Keratinocyte (primary cell): ENCODE results near the gene ANKRD61. TPM values are rescaled to one million over a fixed set of nuclear protein-coding genes. Genes with fewer than 3 reads are reported as not detected.

ENCODE experiments used
- DNase-seq: peaks from one replicate; pipeline ENCODE4 v3.0.0-alpha.2; 2011; ENCODE audit warnings: low read depth, missing footprints, low spot score
- FAIRE-seq: peaks from 2 replicates; lab custom pipeline; 2011; peaks lifted over from hg19 to GRCh38; lab: Jason Lieb, UNC
- H2AFZ ChIP-seq: 2 replicates; pipeline ENCODE4 v1.6.0; 2012; ENCODE audit warnings: low read length, control low read depth, inconsistent platforms; ENCODE audit not compliant: control insufficient read depth
- H3K27ac ChIP-seq: 2 replicates; pipeline ENCODE4 v1.5.1; 2011; ENCODE audit warnings: low read length; ENCODE audit not compliant: control insufficient read depth, insufficient read depth
- H3K27me3 ChIP-seq: 3 replicates; pipeline ENCODE4 v1.6.0; 2011; ENCODE audit warnings: low read length; ENCODE audit not compliant: control insufficient read depth, insufficient read depth; ENCODE audit errors: extremely low read depth
- H3K36me3 ChIP-seq, 2 experiments: 2 replicates in 1 of 2; 3 replicates in 1 of 2; pipeline ENCODE4 v1.5.1; 2011; ENCODE audit warnings: low read length in 2 of 2, mild to moderate bottlenecking in 1 of 2; ENCODE audit not compliant: control insufficient read depth in 2 of 2, insufficient read depth in 2 of 2; ENCODE audit errors: extremely low read depth in 1 of 2
- H3K4me1 ChIP-seq: 3 replicates; pipeline ENCODE4 v1.5.1; 2011; ENCODE audit warnings: low read length; ENCODE audit not compliant: control insufficient read depth, insufficient read depth; ENCODE audit errors: extremely low read depth
- H3K4me2 ChIP-seq: 3 replicates; pipeline ENCODE4 v1.6.0; 2011; ENCODE audit warnings: low read depth, low read length; ENCODE audit not compliant: control insufficient read depth, insufficient read depth; ENCODE audit errors: extremely low read depth
- H3K4me3 ChIP-seq, 3 experiments: fragments of 200-600 bp in 1 of 3; sonication (generic) in 1 of 3; 2 replicates in 2 of 3; 3 replicates in 1 of 3; pipeline ENCODE4 v1.5.1; 2011 to 2016; ENCODE audit warnings: low read length in 3 of 3, mild to moderate bottlenecking in 3 of 3, control low read depth in 2 of 3, inconsistent platforms in 1 of 3, low read depth in 1 of 3, mixed read lengths in 1 of 3, mixed run types in 1 of 3, moderate library complexity in 1 of 3; ENCODE audit not compliant: control insufficient read depth in 2 of 3, insufficient read depth in 2 of 3; ENCODE audit errors: extremely low read depth in 1 of 3
- H3K79me2 ChIP-seq: 2 replicates; pipeline ENCODE4 v1.6.0; 2012; ENCODE audit warnings: low read length; ENCODE audit not compliant: control insufficient read depth, insufficient read depth
- H3K9ac ChIP-seq: 3 replicates; pipeline ENCODE4 v1.6.0; 2011; ENCODE audit warnings: low read length; ENCODE audit not compliant: control insufficient read depth, insufficient read depth; ENCODE audit errors: extremely low read depth
- H3K9me1 ChIP-seq: 3 replicates; pipeline ENCODE4 v1.6.0; 2011; ENCODE audit warnings: low read length; ENCODE audit not compliant: control insufficient read depth, insufficient read depth; ENCODE audit errors: extremely low read depth
- H3K9me3 ChIP-seq: 2 replicates; pipeline ENCODE4 v1.5.1; 2012; ENCODE audit warnings: low read depth, low read length; ENCODE audit not compliant: control insufficient read depth
- H4K20me1 ChIP-seq: 3 replicates; pipeline ENCODE4 v1.6.0; 2011; ENCODE audit warnings: low read length; ENCODE audit not compliant: control insufficient read depth, insufficient read depth; ENCODE audit errors: extremely low read depth
- CTCF ChIP-seq, 3 experiments: IDR thresholded peaks in 1 of 3; conservative IDR thresholded peaks in 1 of 3; optimal IDR thresholded peaks in 1 of 3; 2 replicates in 2 of 3; 3 replicates in 1 of 3; pipeline versions ENCODE3 to v1.5.1; 2011; ENCODE audit warnings: low read length in 3 of 3, mild to moderate bottlenecking in 3 of 3, moderate library complexity in 2 of 3, control low read depth in 1 of 3, inconsistent platforms in 1 of 3; ENCODE audit not compliant: insufficient read depth in 2 of 3; ENCODE audit errors: extremely low read depth in 1 of 3
- EZH2 ChIP-seq: IDR thresholded peaks from one replicate; pipeline ENCODE4 v1.6.1; 2012; ENCODE audit warnings: inconsistent platforms, mild to moderate bottlenecking, low read length, moderate library complexity
- dilution Hi-C: fragments of 300-500 bp; cut with MboI; formaldehyde crosslinking; loops from one replicate; pipeline ENCODE4 v1.7.0; 2020; ENCODE audit warnings: low sequenced_read_pairs; ENCODE audit not compliant: extremely low pct_ligation_motif_present
- polyA plus RNA-seq, 5 experiments: library from polyadenylated mRNA; depleted of rRNA in 3 of 5; stranded (reverse) in 3 of 5; stranded (forward) in 1 of 5; unstranded in 1 of 5; fragments of >200 nt; gene quantifications; 1 replicate in 1 of 5; 2 replicates in 3 of 5; 3 replicates in 1 of 5; pipeline versions ENCODE4 v1.2.1 to v1.2.3, GENCODE V29; 2011 to 2012; ENCODE audit warnings: missing spikeins in 2 of 5, low read depth in 1 of 5, low replicate concordance in 1 of 5

ANKRD61 gene
- polyA plus RNA-seq, 1 donor (not counting 4 experiments of a cell fraction or from before 2014, with no cell fraction given), result 0.22 TPM

GRCh38 chr7:6023974-6024435, 7.2 kb upstream of the ANKRD61 start:
- H3K36me3 ChIP-seq, result peaks cover 27 to 48% of the 10 kb centered on the region in 2 experiments
- TF ChIP-seq CTCF (optimal IDR thresholded peaks at IDR 0.05 in 1 of 3, IDR thresholded peaks at IDR 0.05 in 1 of 3, conservative IDR thresholded peaks at IDR 0.05 in 1 of 3; ENCODE audit: extremely low read depth in 1 of 3, insufficient read depth in 2 of 3, low read length in 3 of 3) (no peak), EZH2 (no peak)
- FAIRE-seq, result no peak

GRCh38 chr7:6026011-6026819, 5.0 kb upstream of the ANKRD61 start:
- Histone ChIP-seq H3K36me3 (peaks cover 28 to 47% of the 10 kb centered on the region in 2 experiments), H3K9me3 (no peaks in the 10 kb centered on the region), H3K4me3 (no peak overlapping the region), H2AFZ (no peak overlapping the region), H4K20me1 (no peaks in the 10 kb centered on the region), H3K27me3 (no peaks in the 10 kb centered on the region), H3K4me1 (no peaks in the 10 kb centered on the region), H3K4me2 (no peak overlapping the region), H3K9me1 (no peaks in the 10 kb centered on the region), H3K79me2 (no peaks in the 10 kb centered on the region), H3K9ac (no peak overlapping the region), H3K27ac (no peak overlapping the region)
- DNase-seq, result no peak
- TF ChIP-seq EZH2 (no peak), CTCF (optimal IDR thresholded peaks at IDR 0.05 in 1 of 3, IDR thresholded peaks at IDR 0.05 in 1 of 3, conservative IDR thresholded peaks at IDR 0.05 in 1 of 3; ENCODE audit: extremely low read depth in 1 of 3, insufficient read depth in 2 of 3, low read length in 3 of 3) (peak in 2 of 3 experiments; percentile 31 to 35)
- dilution Hi-C loops, result no loop called here
- FAIRE-seq, result no peak

More at GRCh38 chr7:6023974-6024435, 7.2 kb upstream of the ANKRD61 start:
- Histone ChIP-seq H3K9ac (no peak overlapping the region), H3K27me3 (no peaks in the 10 kb centered on the region), H3K9me3 (no peaks in the 10 kb centered on the region), H4K20me1 (no peaks in the 10 kb centered on the region), H3K79me2 (peaks cover 3% of the 10 kb centered on the region), H3K27ac (no peak overlapping the region), H3K4me1 (no peaks in the 10 kb centered on the region), H3K4me3 (no peak overlapping the region), H2AFZ (no peak overlapping the region), H3K4me2 (no peak overlapping the region), H3K9me1 (no peaks in the 10 kb centered on the region)
- dilution Hi-C loops, result no loop called here
- no peak for DNase-seq
